T-helper 17 cell (primary cell): ENCODE results near the gene MNDA. TPM values are rescaled to one million over a fixed set of nuclear protein-coding genes. Genes with fewer than 3 reads are reported as not detected.
A peak's percentile ranks its signal among the peaks of the same experiment; 100 is the strongest.

Experiments used
- ATAC-seq: fragments of 150-1000 bp; cut with Tn5 transposase; 2 replicates; pipeline ENCODE4 v1.10.0; 2021; ENCODE audit warnings: mild to moderate bottlenecking, moderate library complexity
- DNase-seq, 3 donors: peaks; one replicate each; pipeline versions ENCODE4 v3.0.0 to v3.0.0-alpha.2; 2020 to 2021
- H3K9me3 ChIP-seq: one replicate; pipeline ENCODE4 v1.7.0; 2013; ENCODE audit warnings: low read length, mild to moderate bottlenecking; ENCODE audit not compliant: control insufficient read depth, poor library complexity, severe bottlenecking
- H3K27ac Mint-ChIP-seq: one replicate; pipeline ENCODE4 v1.8.0; 2022; ENCODE audit warnings: mild to moderate bottlenecking, moderate library complexity, mixed read lengths
- H3K27me3 Mint-ChIP-seq: one replicate; pipeline ENCODE4 v1.8.0; 2022; ENCODE audit warnings: mixed read lengths
- H3K36me3 Mint-ChIP-seq: one replicate; pipeline ENCODE4 v1.8.0; 2022; ENCODE audit warnings: low read depth, mixed read lengths
- H3K4me1 Mint-ChIP-seq: one replicate; pipeline ENCODE4 v1.8.0; 2022; ENCODE audit warnings: mild to moderate bottlenecking, mixed read lengths
- H3K4me3 Mint-ChIP-seq: one replicate; pipeline ENCODE4 v1.8.0; 2022; ENCODE audit warnings: mild to moderate bottlenecking, moderate library complexity, mixed read lengths
- total RNA-seq, 4 donors: library from RNA in 2 of 4; stranded (reverse) in 2 of 4; gene quantifications; one replicate each; pipeline ENCODE4 v1.2.3 and lab custom pipeline; 2022 to 2026

Gene MNDA
- 1 to 10 TPM in 1 of 2 donors, under 1 TPM in 1; 0.99 to 5.2 TPM for total RNA-seq
- 0 to 0.08 reads per million in 2 donors for total RNA-seq (lab: John Stamatoyannopoulos, UW)

GRCh38 chr1:158830904-158831507 is at the start of gene MNDA:
Gene MNDA (plus strand): TSS chr1:158831351. CDS start chr1:158842154, 10,803 bp downstream.
- ATAC-seq (peak; percentile 44), DNase-seq (no peak)
- H3K27me3 Mint-ChIP-seq = no peaks in the 10 kb centered on the region
- H3K27ac Mint-ChIP-seq = no peak within 1 kb of the TSS
- H3K4me1 Mint-ChIP-seq = peaks cover 2% of the 10 kb centered on the region
- H3K9me3 ChIP-seq = no peaks in the 10 kb centered on the region
- no peak within 1 kb of the TSS for H3K4me3 Mint-ChIP-seq
- H3K36me3 Mint-ChIP-seq = peaks cover 6% of the 10 kb centered on the region

DNA sequence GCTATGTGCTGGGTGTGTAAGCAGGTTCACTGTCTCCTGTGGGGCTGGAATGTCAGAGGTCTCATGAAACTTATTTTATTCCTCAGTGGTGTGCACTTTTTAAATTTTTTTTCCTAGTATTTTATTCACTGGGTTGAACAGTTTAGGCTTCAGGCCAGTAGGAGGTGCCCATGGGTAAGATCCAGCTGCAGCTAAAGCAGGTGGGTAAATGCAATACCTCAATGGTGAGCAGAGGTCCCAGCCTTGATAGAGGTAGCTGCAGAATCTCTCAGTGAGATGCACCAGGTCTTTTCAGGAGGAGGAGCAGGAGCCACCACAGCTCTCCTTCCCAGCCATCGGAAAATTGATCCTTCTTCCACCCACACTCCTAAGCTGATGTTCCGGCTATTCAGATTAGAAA is 37.5 kb upstream of the MNDA start:
- H3K27me3 Mint-ChIP-seq = peaks cover 5% of the 10 kb centered on the region
- no peaks in the 10 kb centered on the region for H3K36me3 Mint-ChIP-seq
- no peak overlapping the region for H3K4me3 Mint-ChIP-seq
- no peak overlapping the region for H3K27ac Mint-ChIP-seq
- no peaks in the 10 kb centered on the region for H3K4me1 Mint-ChIP-seq
- no peaks in the 10 kb centered on the region for H3K9me3 ChIP-seq
- ATAC-seq = peak; percentile 60
- DNase-seq = peak in 1 of 3 donors; percentile 22

GRCh38 chr1:158794247-158794646 is 36.9 kb upstream of the MNDA start:
- ATAC-seq (no peak), DNase-seq (no peak)
- no peaks in the 10 kb centered on the region for H3K4me1 Mint-ChIP-seq
- no peaks in the 10 kb centered on the region for H3K36me3 Mint-ChIP-seq
- H3K27me3 Mint-ChIP-seq = peaks cover 7% of the 10 kb centered on the region
- no peaks in the 10 kb centered on the region for H3K9me3 ChIP-seq
- no peak overlapping the region for H3K4me3 Mint-ChIP-seq
- no peak overlapping the region for H3K27ac Mint-ChIP-seq

- H3K4me3 Mint-ChIP-seq = no peak overlapping the region
- no peak overlapping the region for H3K27ac Mint-ChIP-seq
- no peaks in the 10 kb centered on the region for H3K36me3 Mint-ChIP-seq
- H3K9me3 ChIP-seq = no peaks in the 10 kb centered on the region
- H3K4me1 Mint-ChIP-seq = peaks cover 2% of the 10 kb centered on the region
- H3K27me3 Mint-ChIP-seq = peaks cover 43% of the 10 kb centered on the region
- DNase-seq (no peak), ATAC-seq (no peak)
These were observed 32.6 kb upstream of the MNDA start for GRCh38 chr1:158798531-158798930.

DNA sequence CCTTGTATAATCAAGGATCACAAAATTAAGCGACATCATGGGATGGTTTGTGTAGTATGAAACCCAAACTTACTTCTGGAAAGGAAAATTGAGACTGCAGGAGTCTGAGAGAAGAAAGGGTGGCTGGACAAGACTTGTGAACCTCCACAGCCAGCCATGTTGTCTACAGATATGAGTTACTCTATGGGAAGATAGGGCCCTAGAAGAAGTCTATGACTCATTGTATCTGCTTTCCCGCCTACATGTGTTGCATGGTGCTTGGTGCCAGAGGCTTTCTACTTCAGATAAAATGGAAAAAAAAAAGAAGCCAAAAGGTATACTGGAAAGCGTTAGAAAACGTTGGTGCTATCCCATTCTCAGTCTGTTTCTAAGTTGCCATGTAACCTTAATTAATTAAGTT is 31.5 kb upstream of the MNDA start:
- no peak for DNase-seq
- H3K36me3 Mint-ChIP-seq = no peaks in the 10 kb centered on the region
- no peak for ATAC-seq
- H3K27ac Mint-ChIP-seq = no peak overlapping the region
- no peak overlapping the region for H3K4me3 Mint-ChIP-seq
- peaks cover 2% of the 10 kb centered on the region for H3K4me1 Mint-ChIP-seq
- H3K27me3 Mint-ChIP-seq = peaks cover 50% of the 10 kb centered on the region
- H3K9me3 ChIP-seq = no peaks in the 10 kb centered on the region

GRCh38 chr1:158800526-158800925 is 30.6 kb upstream of the MNDA start:
- Mint-ChIP-seq H3K27me3 (peaks cover 49% of the 10 kb centered on the region), H3K27ac (no peak overlapping the region), H3K4me3 (no peak overlapping the region), H3K4me1 (peaks cover 2% of the 10 kb centered on the region), H3K36me3 (no peaks in the 10 kb centered on the region)
- no peaks in the 10 kb centered on the region for H3K9me3 ChIP-seq
- DNase-seq (no peak), ATAC-seq (no peak)

GRCh38 chr1:158801396-158801795 is 29.8 kb upstream of the MNDA start:
- H3K4me1 Mint-ChIP-seq = peaks cover 2% of the 10 kb centered on the region
- peaks cover 2% of the 10 kb centered on the region for H3K36me3 Mint-ChIP-seq
- H3K4me3 Mint-ChIP-seq = no peak overlapping the region
- peaks cover 46% of the 10 kb centered on the region for H3K27me3 Mint-ChIP-seq
- DNase-seq (no peak), ATAC-seq (no peak)
- H3K9me3 ChIP-seq = no peaks in the 10 kb centered on the region
- no peak overlapping the region for H3K27ac Mint-ChIP-seq

- Mint-ChIP-seq H3K4me1 (peaks cover 2% of the 10 kb centered on the region), H3K36me3 (peaks cover 2% of the 10 kb centered on the region), H3K27me3 (peaks cover 52% of the 10 kb centered on the region), H3K27ac (no peak overlapping the region), H3K4me3 (no peak overlapping the region)
- no peak for DNase-seq
- no peak for ATAC-seq
- H3K9me3 ChIP-seq = no peaks in the 10 kb centered on the region
These were observed 27.5 kb upstream of the MNDA start for GRCh38 chr1:158803678-158804077.

- no peak for ATAC-seq
- Mint-ChIP-seq H3K4me1 (peaks cover 5% of the 10 kb centered on the region), H3K36me3 (peaks cover 6% of the 10 kb centered on the region), H3K4me3 (no peak overlapping the region), H3K27ac (no peak overlapping the region), H3K27me3 (peaks cover 40% of the 10 kb centered on the region)
- DNase-seq = no peak
- H3K9me3 ChIP-seq = no peaks in the 10 kb centered on the region
These were observed 24.1 kb upstream of the MNDA start for GRCh38 chr1:158806916-158807536.

DNA sequence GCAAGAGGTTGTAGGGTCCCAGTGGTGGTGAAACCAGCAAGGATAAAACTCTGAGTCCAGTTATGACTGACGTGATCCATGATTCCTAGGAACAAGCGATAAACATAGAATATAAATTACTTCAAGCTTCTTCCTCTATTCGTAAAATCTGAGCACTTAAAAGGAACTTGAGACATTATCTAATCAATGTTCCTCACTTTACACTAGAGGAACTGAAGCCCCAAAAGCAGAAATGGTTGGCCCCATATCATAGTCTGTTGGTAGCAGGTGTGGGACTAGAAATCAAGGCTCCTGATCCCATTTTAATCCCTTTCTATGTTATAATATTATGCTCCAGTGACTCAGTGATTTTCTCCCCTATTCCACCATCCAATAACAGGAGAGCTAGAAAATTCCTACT is 21.9 kb upstream of the MNDA start:
- H3K4me1 Mint-ChIP-seq = peaks cover 2% of the 10 kb centered on the region

GRCh38 chr1:158809862-158810261 is 21.3 kb upstream of the MNDA start:
- H3K9me3 ChIP-seq = no peaks in the 10 kb centered on the region
- Mint-ChIP-seq H3K27ac (no peak overlapping the region), H3K4me1 (peaks cover 2% of the 10 kb centered on the region), H3K36me3 (peaks cover 6% of the 10 kb centered on the region), H3K27me3 (peaks cover 21% of the 10 kb centered on the region), H3K4me3 (no peak overlapping the region)
- DNase-seq = no peak
- ATAC-seq = no peak

More for the DNA sequence above, 21.9 kb upstream of the MNDA start:
- no peak overlapping the region for H3K4me3 Mint-ChIP-seq
- peaks cover 6% of the 10 kb centered on the region for H3K36me3 Mint-ChIP-seq
- H3K27me3 Mint-ChIP-seq = peaks cover 21% of the 10 kb centered on the region
- H3K9me3 ChIP-seq = no peaks in the 10 kb centered on the region
- ATAC-seq (no peak), DNase-seq (no peak)
- H3K27ac Mint-ChIP-seq = no peak overlapping the region

DNA sequence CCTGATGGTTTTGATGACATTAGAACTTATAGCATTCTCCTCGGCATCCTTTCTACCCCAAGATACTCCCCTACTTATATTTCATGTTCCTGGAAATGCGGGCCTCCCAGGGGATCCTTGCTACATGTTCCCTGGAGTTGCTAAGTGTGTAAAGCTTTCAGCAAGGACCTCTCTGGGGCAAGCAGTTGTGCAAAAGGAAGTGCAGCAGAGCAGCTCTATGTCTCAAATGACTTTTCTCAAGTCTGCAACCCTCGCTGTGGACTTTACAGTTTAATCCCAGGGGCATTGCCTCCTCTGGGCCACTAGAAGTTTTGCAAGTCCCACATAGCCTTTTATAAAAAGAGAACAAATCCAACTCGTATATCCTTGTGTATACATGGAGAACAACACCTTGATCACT is 20.8 kb upstream of the MNDA start:
- Mint-ChIP-seq H3K36me3 (peaks cover 6% of the 10 kb centered on the region), H3K27ac (no peak overlapping the region), H3K4me1 (peaks cover 2% of the 10 kb centered on the region), H3K27me3 (peaks cover 21% of the 10 kb centered on the region), H3K4me3 (no peak overlapping the region)
- ATAC-seq (no peak), DNase-seq (no peak)
- no peaks in the 10 kb centered on the region for H3K9me3 ChIP-seq

DNA sequence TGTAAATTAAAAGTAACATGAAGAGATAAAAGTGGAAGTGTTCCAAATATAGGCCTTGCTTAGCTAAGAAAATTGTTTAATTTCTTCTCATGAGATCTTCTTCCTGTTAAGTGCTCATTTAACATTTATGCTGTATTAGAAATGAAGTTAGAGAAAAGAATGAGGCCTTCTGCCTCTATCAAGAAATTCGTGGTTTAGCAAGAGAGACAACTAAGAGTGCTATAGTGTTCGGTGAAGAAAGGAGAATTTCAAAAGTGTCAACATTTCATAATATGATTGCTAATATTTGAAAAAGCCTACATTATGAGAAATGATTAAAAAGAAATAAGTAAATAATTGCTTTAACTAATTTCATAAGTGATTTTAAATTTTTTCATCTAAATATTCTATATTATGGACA is 18.8 kb upstream of the MNDA start:
- H3K9me3 ChIP-seq = no peaks in the 10 kb centered on the region
- H3K27me3 Mint-ChIP-seq = peaks cover 16% of the 10 kb centered on the region
- H3K36me3 Mint-ChIP-seq = peaks cover 4% of the 10 kb centered on the region
- no peak overlapping the region for H3K27ac Mint-ChIP-seq
- peaks cover 2% of the 10 kb centered on the region for H3K4me1 Mint-ChIP-seq
- no peak for DNase-seq
- ATAC-seq = no peak
- no peak overlapping the region for H3K4me3 Mint-ChIP-seq

DNA sequence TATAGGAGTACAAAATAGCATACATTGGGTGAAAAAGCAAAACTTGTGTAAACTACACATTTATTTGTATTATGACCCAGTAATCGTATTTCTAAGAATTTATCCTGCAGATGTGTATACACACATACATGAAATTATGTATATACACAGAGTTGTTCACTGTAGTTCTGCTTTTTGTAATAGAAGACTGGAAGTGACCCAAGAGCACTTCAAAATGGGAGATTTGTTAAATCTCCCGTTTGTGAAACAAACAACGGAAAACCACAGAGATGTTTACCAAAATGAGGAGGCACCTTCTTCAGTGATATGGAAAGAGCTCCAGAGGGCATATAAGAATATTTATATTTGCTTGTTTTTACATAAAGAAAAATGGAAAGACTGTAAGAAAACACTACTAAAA is 18.0 kb upstream of the MNDA start:
- peaks cover 16% of the 10 kb centered on the region for H3K27me3 Mint-ChIP-seq
- H3K9me3 ChIP-seq = no peaks in the 10 kb centered on the region
- no peak for ATAC-seq
- H3K36me3 Mint-ChIP-seq = peaks cover 4% of the 10 kb centered on the region
- peaks cover 5% of the 10 kb centered on the region for H3K4me1 Mint-ChIP-seq
- DNase-seq = no peak
- H3K4me3 Mint-ChIP-seq = no peak overlapping the region
- H3K27ac Mint-ChIP-seq = no peak overlapping the region
